ENCODE measurements around the gene UBE2J2.

UBE2J2 gene

DNA sequence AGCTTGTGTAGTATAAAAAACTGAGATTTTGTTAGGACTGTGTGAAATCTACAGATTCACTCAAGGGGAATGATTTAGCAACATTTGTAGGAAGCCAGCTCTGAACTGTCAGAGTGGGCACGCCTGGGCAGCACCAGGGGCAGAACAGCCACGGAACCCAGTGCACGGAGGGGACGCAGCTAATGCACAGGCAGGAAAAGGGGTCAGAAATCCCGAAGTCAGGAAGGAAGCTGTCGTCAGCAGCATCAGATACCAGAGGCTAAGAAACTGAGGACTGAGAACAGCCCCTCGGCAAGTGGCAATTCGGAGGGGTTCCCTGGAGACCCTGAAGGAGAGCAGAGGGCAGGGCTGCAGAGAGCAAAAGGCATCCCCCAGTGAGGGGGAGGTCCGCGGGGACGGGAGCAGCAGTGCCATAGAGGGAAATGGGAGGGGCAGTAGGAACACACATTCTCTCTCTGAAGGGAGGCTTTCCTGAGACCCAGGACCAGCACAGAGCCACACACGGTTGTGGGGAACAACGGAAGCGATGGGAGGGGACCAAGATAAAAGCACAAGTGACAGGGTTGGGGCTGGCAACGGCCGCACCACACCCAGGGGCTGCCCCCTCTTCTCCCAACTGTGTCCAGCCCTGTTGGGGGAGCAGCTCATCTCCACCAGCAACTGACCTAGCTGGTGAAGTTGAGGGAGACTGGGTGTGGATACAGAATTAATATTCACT lies 12.7 kb downstream of the UBE2J2 start:
- ATAC-seq (ENCODE audit: insufficient read depth, low read depth) (no peak), DNase-seq (no peak)
- Histone ChIP-seq H3K4me3 (ENCODE audit: low read depth in 1 of 2, low read length in 2 of 2) (no peak overlapping the region), H3K27ac (ENCODE audit: low read length) (no peak overlapping the region), H3K36me3 (ENCODE audit: insufficient read depth, low read length) (peaks cover 90% of the 10 kb centered on the region), H3K27me3 (ENCODE audit: insufficient read depth, low read length, poor library complexity) (no peaks in the 10 kb centered on the region), H3K9ac (ENCODE audit: low read depth, low read length) (no peak overlapping the region), H4K20me1 (ENCODE audit: insufficient read depth, low read length) (peaks cover 54% of the 10 kb centered on the region), H3K9me3 (ENCODE audit: insufficient read depth, low read length, severe bottlenecking) (no peaks in the 10 kb centered on the region), H3K4me2 (ENCODE audit: insufficient read depth, low read length) (no peak overlapping the region), H3K4me1 (ENCODE audit: insufficient read depth, low read length) (no peaks in the 10 kb centered on the region), H3K79me2 (ENCODE audit: insufficient read depth, low read length) (peaks cover 59% of the 10 kb centered on the region), H2AFZ (ENCODE audit: low read depth, low read length) (no peak overlapping the region)
- no peak for TF ChIP-seq EZH2 (IDR thresholded peaks at IDR 0.05; ENCODE audit: borderline replicate concordance, low read depth, low read length, severe bottlenecking)

GRCh38 chr1:1259951-1260600 lies 13.6 kb downstream of the UBE2J2 start:
- H3K36me3 ChIP-seq (ENCODE audit: insufficient read depth, low read length) = peaks cover 90% of the 10 kb centered on the region
- H4K20me1 ChIP-seq (ENCODE audit: insufficient read depth, low read length) = peaks cover 48% of the 10 kb centered on the region
- H3K79me2 ChIP-seq (ENCODE audit: insufficient read depth, low read length) = peaks cover 52% of the 10 kb centered on the region
- TF ChIP-seq CTCF (IDR thresholded peaks at IDR 0.05; ENCODE audit: borderline replicate concordance, extremely low read depth, low read length, poor library complexity, severe bottlenecking) (no peak), EZH2 (IDR thresholded peaks at IDR 0.05; ENCODE audit: borderline replicate concordance, low read depth, low read length, severe bottlenecking) (no peak)
- H3K27me3 ChIP-seq (ENCODE audit: insufficient read depth, low read length, poor library complexity) = no peaks in the 10 kb centered on the region
- no peaks in the 10 kb centered on the region for H3K9me3 ChIP-seq (ENCODE audit: insufficient read depth, low read length, severe bottlenecking)
- H3K9ac ChIP-seq (ENCODE audit: low read depth, low read length) = no peak overlapping the region
- no peak overlapping the region for H3K4me3 ChIP-seq (ENCODE audit: low read depth in 1 of 2, low read length in 2 of 2)
- H2AFZ ChIP-seq (ENCODE audit: low read depth, low read length) = no peak overlapping the region
- no peak overlapping the region for H3K27ac ChIP-seq (ENCODE audit: low read length)
- ATAC-seq (ENCODE audit: insufficient read depth, low read depth) (no peak), DNase-seq (no peak)
- H3K4me1 ChIP-seq (ENCODE audit: insufficient read depth, low read length) = no peaks in the 10 kb centered on the region
- H3K4me2 ChIP-seq (ENCODE audit: insufficient read depth, low read length) = no peak overlapping the region

- Histone ChIP-seq H3K9ac (ENCODE audit: low read depth, low read length) (no peak overlapping the region), H3K27me3 (ENCODE audit: insufficient read depth, low read length, poor library complexity) (no peaks in the 10 kb centered on the region), H3K9me3 (ENCODE audit: insufficient read depth, low read length, severe bottlenecking) (no peaks in the 10 kb centered on the region), H3K79me2 (ENCODE audit: insufficient read depth, low read length) (peaks cover 48% of the 10 kb centered on the region), H3K4me2 (ENCODE audit: insufficient read depth, low read length) (no peak overlapping the region), H2AFZ (ENCODE audit: low read depth, low read length) (no peak overlapping the region), H4K20me1 (ENCODE audit: insufficient read depth, low read length) (peaks cover 48% of the 10 kb centered on the region), H3K36me3 (ENCODE audit: insufficient read depth, low read length) (peaks cover 90% of the 10 kb centered on the region), H3K4me3 (ENCODE audit: low read depth in 1 of 2, low read length in 2 of 2) (no peak overlapping the region), H3K27ac (ENCODE audit: low read length) (no peak overlapping the region), H3K4me1 (ENCODE audit: insufficient read depth, low read length) (no peaks in the 10 kb centered on the region)
- TF ChIP-seq CTCF (IDR thresholded peaks at IDR 0.05; ENCODE audit: borderline replicate concordance, extremely low read depth, low read length, poor library complexity, severe bottlenecking) (no peak), EZH2 (IDR thresholded peaks at IDR 0.05; ENCODE audit: borderline replicate concordance, low read depth, low read length, severe bottlenecking) (no peak)
- DNase-seq (no peak), ATAC-seq (ENCODE audit: insufficient read depth, low read depth) (no peak)
Measured at GRCh38 chr1:1259540-1259939, 14.1 kb downstream of the UBE2J2 start.

DNA sequence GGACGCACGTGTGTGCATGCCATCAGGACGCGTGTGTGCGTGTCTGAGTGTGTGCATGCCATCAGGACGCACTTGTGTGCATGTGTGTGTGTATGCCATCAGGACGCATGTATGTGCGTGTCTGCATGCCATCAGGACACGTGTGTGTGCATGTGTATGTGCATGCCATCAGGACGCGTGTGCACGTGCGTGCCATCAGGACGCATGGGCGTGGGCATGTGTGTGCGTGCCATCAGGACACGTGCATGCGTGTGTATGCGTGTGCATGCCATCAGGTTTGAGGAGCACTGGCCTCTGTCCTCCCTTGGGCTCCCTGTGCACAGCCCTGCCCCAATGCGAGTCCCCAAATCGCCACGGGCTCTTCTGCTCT lies 14.6 kb downstream of the UBE2J2 start:
- no peak for ATAC-seq (ENCODE audit: insufficient read depth, low read depth)
- Histone ChIP-seq H3K4me2 (ENCODE audit: insufficient read depth, low read length) (no peak overlapping the region), H3K9me3 (ENCODE audit: insufficient read depth, low read length, severe bottlenecking) (no peaks in the 10 kb centered on the region), H3K27ac (ENCODE audit: low read length) (no peak overlapping the region), H3K36me3 (ENCODE audit: insufficient read depth, low read length) (peaks cover 91% of the 10 kb centered on the region), H3K79me2 (ENCODE audit: insufficient read depth, low read length) (peaks cover 47% of the 10 kb centered on the region), H3K4me3 (ENCODE audit: low read depth in 1 of 2, low read length in 2 of 2) (no peak overlapping the region), H3K4me1 (ENCODE audit: insufficient read depth, low read length) (no peaks in the 10 kb centered on the region), H3K27me3 (ENCODE audit: insufficient read depth, low read length, poor library complexity) (no peaks in the 10 kb centered on the region), H3K9ac (ENCODE audit: low read depth, low read length) (no peak overlapping the region), H4K20me1 (ENCODE audit: insufficient read depth, low read length) (peaks cover 45% of the 10 kb centered on the region), H2AFZ (ENCODE audit: low read depth, low read length) (no peak overlapping the region)
- DNase-seq = no peak
- TF ChIP-seq EZH2 (IDR thresholded peaks at IDR 0.05; ENCODE audit: borderline replicate concordance, low read depth, low read length, severe bottlenecking) (no peak), CTCF (IDR thresholded peaks at IDR 0.05; ENCODE audit: borderline replicate concordance, extremely low read depth, low read length, poor library complexity, severe bottlenecking) (no peak)

Measured in DND-41 (cell line).